ENCODE data around the gene AIRE.
A peak's percentile ranks its signal among the peaks of the same experiment; 100 is the strongest.

The AIRE gene

DNA sequence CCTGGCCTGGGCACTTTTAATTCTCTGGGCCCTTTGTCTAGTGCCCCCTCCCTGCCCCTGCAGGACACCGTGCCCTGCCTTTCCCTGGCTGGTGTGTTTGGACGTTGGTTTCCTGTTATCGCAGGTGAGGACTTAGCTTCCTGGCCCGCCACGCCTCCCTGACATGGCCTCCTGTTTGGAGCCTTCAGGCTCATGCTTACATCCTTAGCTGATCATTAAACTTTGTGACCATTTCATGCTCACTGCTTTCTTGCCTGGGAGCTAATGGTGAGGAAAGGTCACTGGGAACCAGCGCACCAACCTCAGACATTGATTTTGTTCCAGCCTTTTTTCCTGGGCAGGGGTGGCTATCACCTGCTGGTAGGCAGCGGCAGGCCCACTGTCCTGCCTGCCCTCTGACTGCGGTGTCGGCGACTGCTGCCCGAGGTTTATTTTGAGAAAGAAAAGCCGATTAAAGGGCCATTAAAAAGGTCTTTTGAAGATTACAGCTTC is 17.9 kb downstream of the AIRE start:
- DNase-seq (ENCODE audit: low read depth), result no peak
- TF ChIP-seq, protein P1, sequence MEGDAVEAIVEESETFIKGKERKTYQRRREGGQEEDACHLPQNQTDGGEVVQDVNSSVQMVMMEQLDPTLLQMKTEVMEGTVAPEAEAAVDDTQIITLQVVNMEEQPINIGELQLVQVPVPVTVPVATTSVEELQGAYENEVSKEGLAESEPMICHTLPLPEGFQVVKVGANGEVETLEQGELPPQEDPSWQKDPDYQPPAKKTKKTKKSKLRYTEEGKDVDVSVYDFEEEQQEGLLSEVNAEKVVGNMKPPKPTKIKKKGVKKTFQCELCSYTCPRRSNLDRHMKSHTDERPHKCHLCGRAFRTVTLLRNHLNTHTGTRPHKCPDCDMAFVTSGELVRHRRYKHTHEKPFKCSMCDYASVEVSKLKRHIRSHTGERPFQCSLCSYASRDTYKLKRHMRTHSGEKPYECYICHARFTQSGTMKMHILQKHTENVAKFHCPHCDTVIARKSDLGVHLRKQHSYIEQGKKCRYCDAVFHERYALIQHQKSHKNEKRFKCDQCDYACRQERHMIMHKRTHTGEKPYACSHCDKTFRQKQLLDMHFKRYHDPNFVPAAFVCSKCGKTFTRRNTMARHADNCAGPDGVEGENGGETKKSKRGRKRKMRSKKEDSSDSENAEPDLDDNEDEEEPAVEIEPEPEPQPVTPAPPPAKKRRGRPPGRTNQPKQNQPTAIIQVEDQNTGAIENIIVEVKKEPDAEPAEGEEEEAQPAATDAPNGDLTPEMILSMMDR (conservative IDR thresholded peaks at IDR 0.05; ENCODE audit: control insufficient read depth, insufficient read depth, low read depth, low read length), result no peak
- no peak overlapping the region for H3K4me3 ChIP-seq (ENCODE audit: control insufficient read depth, low read depth, low read length)

DNA sequence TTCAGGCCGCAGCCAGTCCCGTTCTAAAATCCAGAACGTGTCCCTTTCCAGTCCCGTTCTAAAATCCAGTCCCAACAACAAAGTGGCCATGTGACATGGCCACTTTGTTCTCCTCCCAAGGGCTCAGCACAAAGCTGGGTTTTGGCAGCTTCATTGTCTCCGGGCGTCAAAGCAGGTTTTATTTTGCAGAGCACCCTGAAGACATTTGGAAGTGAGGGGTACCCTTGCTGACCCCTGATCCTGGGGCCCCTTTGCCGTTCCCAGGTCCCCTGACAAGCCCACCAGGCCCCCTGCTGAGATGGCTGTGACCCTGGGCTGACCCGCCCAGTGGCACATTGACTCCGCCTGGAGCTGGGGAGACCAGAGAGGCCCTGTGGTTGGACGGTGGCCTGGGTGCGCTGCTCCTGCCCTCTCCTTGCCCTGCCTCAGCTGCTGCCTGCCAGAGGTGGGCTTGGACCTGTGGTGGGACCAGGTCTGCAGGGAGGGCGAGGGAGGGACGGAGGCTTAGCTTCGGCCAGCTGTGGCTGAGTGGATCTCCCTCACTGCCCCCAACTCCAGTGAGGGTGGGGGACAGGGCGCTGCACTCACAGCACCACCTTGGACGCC is 18.4 kb downstream of the AIRE start:
- TF ChIP-seq, protein P1 (conservative IDR thresholded peaks at IDR 0.05; ENCODE audit: control insufficient read depth, insufficient read depth, low read depth, low read length), result no peak
- no peak for DNase-seq (ENCODE audit: low read depth)
- no peak overlapping the region for H3K4me3 ChIP-seq (ENCODE audit: control insufficient read depth, low read depth, low read length)

DNA sequence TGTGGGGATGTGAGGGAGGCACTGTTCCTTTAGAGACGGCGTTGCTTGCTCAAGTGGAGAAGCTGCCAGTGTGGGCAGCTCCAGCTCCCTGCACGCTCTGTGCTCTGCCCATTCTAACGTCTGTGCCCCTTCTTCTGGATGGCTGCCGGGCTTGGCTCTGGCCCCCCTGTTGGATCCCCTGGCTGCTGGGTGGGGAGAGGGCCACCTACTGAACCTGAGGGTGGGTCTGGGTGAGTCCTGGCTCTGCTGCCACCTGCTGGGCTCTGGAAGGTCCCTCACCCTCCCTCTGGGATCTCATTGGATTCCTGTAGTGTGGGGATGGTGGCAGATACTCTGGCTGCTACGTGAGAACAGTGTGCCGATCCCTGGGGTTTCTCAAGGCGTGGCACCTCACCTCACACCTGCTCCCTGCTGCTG is 19.2 kb downstream of the AIRE start:
- TF ChIP-seq, protein P1 (conservative IDR thresholded peaks at IDR 0.05; ENCODE audit: control insufficient read depth, insufficient read depth, low read depth, low read length), result peak; percentile 57
- no peak overlapping the region for H3K4me3 ChIP-seq (ENCODE audit: control insufficient read depth, low read depth, low read length)
- DNase-seq (ENCODE audit: low read depth), result peak; percentile 38

DNA sequence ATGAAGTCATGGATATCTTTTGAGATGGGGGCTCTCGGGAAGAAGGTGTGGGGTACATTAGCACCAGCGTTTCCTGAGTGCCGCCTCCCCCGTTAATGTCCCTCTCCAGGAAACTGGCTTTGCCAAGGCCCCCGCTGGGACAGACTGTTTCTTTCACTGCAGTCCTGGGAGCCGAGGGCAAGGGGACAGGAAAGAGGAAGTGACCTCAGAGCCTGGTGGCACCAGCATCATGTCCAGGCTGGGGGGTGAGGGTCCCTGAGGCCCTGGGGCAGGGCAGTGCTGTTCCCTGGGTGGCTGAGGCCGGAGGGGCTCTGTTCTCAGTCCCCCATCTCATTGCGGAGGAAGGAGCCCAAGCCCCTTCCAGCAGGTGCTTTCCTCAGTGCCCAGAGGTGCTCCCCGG is 20.0 kb downstream of the AIRE start:
- TF ChIP-seq, protein P1 (conservative IDR thresholded peaks at IDR 0.05; ENCODE audit: control insufficient read depth, insufficient read depth, low read depth, low read length), result no peak

DNA sequence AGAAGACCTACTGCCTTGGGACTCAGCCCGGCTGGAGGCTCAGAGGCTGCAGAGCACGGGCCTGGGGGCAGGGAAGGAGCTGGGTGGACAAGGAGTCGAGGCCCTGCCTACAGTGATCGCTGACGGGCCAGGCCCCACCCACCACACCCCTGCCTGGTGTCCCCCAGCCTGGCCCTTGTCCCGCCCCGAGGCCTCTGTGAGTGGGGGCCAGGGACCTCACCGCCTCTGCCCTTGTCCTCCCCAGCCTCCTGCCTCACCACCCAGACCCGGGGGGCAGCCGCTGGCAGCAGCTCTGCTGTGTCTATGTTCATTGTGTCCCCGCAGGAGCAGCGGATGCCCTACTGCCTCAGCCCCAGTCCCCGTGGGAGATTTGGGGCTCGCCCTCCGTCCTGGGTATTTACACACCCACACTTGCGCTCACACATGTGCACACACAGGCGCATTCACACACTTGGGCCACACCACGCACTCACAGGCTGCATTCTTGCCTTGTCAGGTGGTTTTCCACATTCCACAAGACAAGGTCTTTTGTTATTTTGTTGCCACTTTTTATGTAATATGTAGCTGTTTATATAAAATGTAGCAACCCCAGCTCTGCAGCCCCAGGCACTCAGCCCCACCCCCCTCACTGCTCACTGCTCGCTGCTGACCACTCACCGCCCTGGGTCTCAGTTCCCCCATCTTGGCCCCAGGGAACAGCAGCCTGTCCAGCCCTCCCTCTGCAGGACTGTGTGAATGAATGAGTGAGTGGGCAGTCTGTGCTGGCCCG is 21.4 kb downstream of the AIRE start:
- TF ChIP-seq, protein P1 (conservative IDR thresholded peaks at IDR 0.05; ENCODE audit: control insufficient read depth, insufficient read depth, low read depth, low read length), result no peak
- no peak for DNase-seq (ENCODE audit: low read depth)
- H3K4me3 ChIP-seq (ENCODE audit: control insufficient read depth, low read depth, low read length), result no peak overlapping the region

More for the DNA sequence above, 20.0 kb downstream of the AIRE start:
- no peak overlapping the region for H3K4me3 ChIP-seq (ENCODE audit: control insufficient read depth, low read depth, low read length)
- DNase-seq (ENCODE audit: low read depth), result no peak

DNA sequence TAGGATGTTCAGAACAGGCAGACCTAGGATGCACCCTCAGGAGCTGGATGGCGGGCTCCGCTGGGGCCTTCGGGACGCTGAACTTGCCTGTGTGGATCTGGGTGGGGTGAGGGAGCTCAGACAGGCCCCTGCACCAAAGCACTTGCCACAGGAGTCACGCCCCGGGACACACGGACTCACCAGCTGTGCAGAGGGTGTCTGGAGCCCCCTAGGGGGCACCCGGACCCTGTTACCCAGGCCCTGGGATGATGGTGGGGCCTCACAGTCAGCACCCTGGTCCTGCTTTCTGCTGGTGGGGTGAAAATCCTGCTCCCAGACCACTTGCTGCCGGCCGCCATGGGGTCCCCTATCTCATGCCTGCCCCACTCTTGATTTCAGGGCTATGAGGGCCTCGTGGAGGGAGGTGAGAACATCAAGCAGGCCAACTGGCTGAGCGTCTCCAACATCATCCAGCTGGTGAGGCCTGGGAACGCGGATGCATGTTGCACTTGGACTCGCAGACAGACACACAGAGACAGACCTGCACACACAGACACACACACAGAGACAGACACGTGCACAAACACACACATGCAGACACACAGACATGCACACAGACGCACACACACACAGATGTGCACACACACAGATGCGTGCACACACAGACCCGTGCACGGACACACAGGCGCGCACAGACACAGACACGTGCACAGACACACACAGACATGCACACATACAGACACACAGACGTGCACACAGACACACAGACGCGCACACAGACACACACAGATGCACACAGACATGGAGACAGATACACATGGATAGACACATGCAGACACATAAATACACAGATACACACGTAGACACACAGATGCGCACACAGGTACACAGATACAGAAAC is 25.2 kb downstream of the AIRE start:
- no peak for DNase-seq (ENCODE audit: low read depth)
- no peak overlapping the region for H3K4me3 ChIP-seq (ENCODE audit: control insufficient read depth, low read depth, low read length)
- TF ChIP-seq, protein P1 (conservative IDR thresholded peaks at IDR 0.05; ENCODE audit: control insufficient read depth, insufficient read depth, low read depth, low read length), result no peak

All from fibroblast of mammary gland (primary cell).